GM12801 (cell line): ENCODE measurements around the gene FLACC1.

Source experiments
- CTCF ChIP-seq: IDR thresholded peaks from one replicate; pipeline ENCODE4 v1.5.1; 2011; ENCODE audit warnings: control low read depth; ENCODE audit not compliant: insufficient read length; ENCODE audit errors: extremely low read depth

Gene FLACC1

GRCh38 chr2:201271917-201272316 lies 85.2 kb downstream of the FLACC1 start:
- no peak for TF ChIP-seq CTCF

GRCh38 chr2:201270293-201271001 lies 86.7 kb downstream of the FLACC1 start:
- TF ChIP-seq CTCF: no peak

GRCh38 chr2:201269764-201270163 lies 87.4 kb downstream of the FLACC1 start:
- no peak for TF ChIP-seq CTCF

- no peak for TF ChIP-seq CTCF
Measured at GRCh38 chr2:201267278-201268030, 89.7 kb downstream of the FLACC1 start.

- no peak for TF ChIP-seq CTCF
Measured at GRCh38 chr2:201266629-201267028, 90.5 kb downstream of the FLACC1 start.

- no peak for TF ChIP-seq CTCF
Measured at GRCh38 chr2:201264472-201265173, 92.5 kb downstream of the FLACC1 start.

- TF ChIP-seq CTCF: no peak
Measured at GRCh38 chr2:201263779-201264178, 93.4 kb downstream of the FLACC1 start.
